BE2C (cell line): Measurements from ENCODE around the gene RELT.

ENCODE experiments used
- DNase-seq: peaks from one replicate; pipeline ENCODE4 v3.0.0-alpha.2; 2020
- H3K27me3 ChIP-seq: fragments of 250-450 bp; sonication (Bioruptor Pico); 2 replicates; pipeline ENCODE4 v1.5.1; 2020; ENCODE audit warnings: mild to moderate bottlenecking
- H3K36me3 ChIP-seq: fragments of 250-450 bp; sonication (Bioruptor Pico); 2 replicates; pipeline ENCODE4 v1.5.1; 2020; ENCODE audit warnings: mild to moderate bottlenecking
- H3K4me1 ChIP-seq: fragments of 250-450 bp; sonication (Bioruptor Pico); 2 replicates; pipeline ENCODE4 v1.5.1; 2020
- H3K4me3 ChIP-seq: 2 replicates; pipeline ENCODE4 v1.5.1; 2011; ENCODE audit warnings: low read depth, low read length
- H3K9me3 ChIP-seq: fragments of 250-450 bp; sonication (Bioruptor Pico); 2 replicates; pipeline ENCODE4 v1.5.1; 2020
- CTCF ChIP-seq: IDR thresholded peaks from 2 replicates; pipeline ENCODE4 v1.5.1; 2012; ENCODE audit warnings: mild to moderate bottlenecking, low read depth, low read length

The RELT gene

GRCh38 chr11:73401924-73402833 is 26.0 kb downstream of the RELT start:
- H3K4me1 ChIP-seq, result no peaks in the 10 kb centered on the region
- no peak for DNase-seq
- no peaks in the 10 kb centered on the region for H3K27me3 ChIP-seq
- H3K9me3 ChIP-seq, result no peaks in the 10 kb centered on the region
- no peak for TF ChIP-seq CTCF
- no peak overlapping the region for H3K4me3 ChIP-seq
- H3K36me3 ChIP-seq, result no peaks in the 10 kb centered on the region; the same call in 1 of the 2 replicates

- no peaks in the 10 kb centered on the region for H3K9me3 ChIP-seq
- no peak for DNase-seq
- no peak overlapping the region for H3K4me3 ChIP-seq
- no peaks in the 10 kb centered on the region for H3K4me1 ChIP-seq
- peaks cover 3% of the 10 kb centered on the region; the same call in 1 of the 2 replicates for H3K36me3 ChIP-seq
- H3K27me3 ChIP-seq, result no peaks in the 10 kb centered on the region
- peak; percentile 47 for TF ChIP-seq CTCF
These were observed 26.6 kb downstream of the RELT start for GRCh38 chr11:73402834-73403185.

- Histone ChIP-seq H3K36me3 (peaks cover 3% of the 10 kb centered on the region; the same call in 1 of the 2 replicates), H3K4me3 (no peak overlapping the region), H3K27me3 (no peaks in the 10 kb centered on the region), H3K4me1 (no peaks in the 10 kb centered on the region), H3K9me3 (no peaks in the 10 kb centered on the region)
- no peak for DNase-seq
- no peak for TF ChIP-seq CTCF
These were observed 27.3 kb downstream of the RELT start for GRCh38 chr11:73403541-73403940.

GRCh38 chr11:73404048-73404447 is 27.8 kb downstream of the RELT start:
- Histone ChIP-seq H3K4me3 (no peak overlapping the region), H3K36me3 (peaks cover 3% of the 10 kb centered on the region; the same call in 1 of the 2 replicates), H3K4me1 (no peaks in the 10 kb centered on the region), H3K27me3 (no peaks in the 10 kb centered on the region), H3K9me3 (no peaks in the 10 kb centered on the region)
- TF ChIP-seq CTCF, result peak; percentile 93
- peak; percentile 78 for DNase-seq

- Histone ChIP-seq H3K36me3 (peaks cover 7% of the 10 kb centered on the region), H3K4me3 (no peak overlapping the region), H3K4me1 (no peaks in the 10 kb centered on the region), H3K27me3 (no peaks in the 10 kb centered on the region), H3K9me3 (no peaks in the 10 kb centered on the region)
- no peak for DNase-seq
- TF ChIP-seq CTCF, result no peak
These were observed 28.4 kb downstream of the RELT start for GRCh38 chr11:73404506-73405145.

GRCh38 chr11:73405146-73405510 is 28.9 kb downstream of the RELT start:
- H3K4me3 ChIP-seq, result no peak overlapping the region
- DNase-seq, result no peak
- peaks cover 7% of the 10 kb centered on the region for H3K36me3 ChIP-seq
- H3K27me3 ChIP-seq, result no peaks in the 10 kb centered on the region
- no peak for TF ChIP-seq CTCF
- no peaks in the 10 kb centered on the region for H3K4me1 ChIP-seq
- no peaks in the 10 kb centered on the region for H3K9me3 ChIP-seq
